Endometrial microvascular endothelial cells (primary cell): ENCODE results near the gene CDH13. TPM values are rescaled to one million over a fixed set of nuclear protein-coding genes. Genes with fewer than 3 reads are reported as not detected.

ENCODE experiments used
- in situ Hi-C: cut with HindIII; loops from 2 replicates; pipeline ENCODE4 v1.10.0; 2017; ENCODE audit warnings: low sequenced_read_pairs, low pct_unique_long_range_greater_than_20kb; ENCODE audit errors: inconsistent ontology term
- total RNA-seq: library from RNA; depleted of rRNA; stranded (reverse); fragments of >200 nt; gene quantifications from one replicate; pipeline ENCODE4 v1.2.3, GENCODE V29; 2015; ENCODE audit errors: inconsistent ontology term

Gene CDH13
- total RNA-seq, 1 donor from 2014 or later, result 75.5 TPM

DNA sequence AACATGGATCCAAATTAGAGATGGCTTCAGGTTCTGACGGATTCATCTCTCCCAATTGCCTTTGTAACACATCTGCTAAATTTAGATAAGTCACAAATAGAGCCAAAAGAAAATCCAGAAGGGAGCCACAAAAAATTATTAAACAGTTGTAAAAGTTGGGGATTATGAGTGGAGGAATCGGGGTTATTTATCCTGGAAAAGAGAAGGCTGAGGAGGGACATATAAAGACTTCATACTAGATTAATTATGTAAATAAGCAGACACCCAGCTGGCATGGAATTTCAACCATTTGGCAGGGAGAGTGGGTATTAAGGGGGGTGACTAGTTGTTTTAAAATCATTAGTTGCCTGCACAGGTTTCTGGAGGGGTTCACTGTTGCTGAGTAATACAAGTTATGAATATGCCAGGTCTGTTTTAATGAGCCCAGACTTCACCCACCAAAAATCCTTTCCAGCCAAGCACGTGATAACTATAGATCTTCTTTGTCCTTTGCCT lies 89.6 kb downstream of the CDH13 start:
- in situ Hi-C loops, result no loop called here

- in situ Hi-C loops, result no loop called here
Observed at GRCh38 chr16:82720414-82720813, 93.6 kb downstream of the CDH13 start.

- in situ Hi-C loops, result no loop called here
Observed at GRCh38 chr16:82726306-82726705, 99.5 kb downstream of the CDH13 start.

GRCh38 chr16:82728901-82729300 lies 102.1 kb downstream of the CDH13 start:
- in situ Hi-C loops, result no loop called here

- in situ Hi-C loops, result no loop called here
Observed at GRCh38 chr16:82730901-82731300, 104.1 kb downstream of the CDH13 start.

GRCh38 chr16:82732461-82732860 lies 105.7 kb downstream of the CDH13 start:
- in situ Hi-C loops, result no loop called here

DNA sequence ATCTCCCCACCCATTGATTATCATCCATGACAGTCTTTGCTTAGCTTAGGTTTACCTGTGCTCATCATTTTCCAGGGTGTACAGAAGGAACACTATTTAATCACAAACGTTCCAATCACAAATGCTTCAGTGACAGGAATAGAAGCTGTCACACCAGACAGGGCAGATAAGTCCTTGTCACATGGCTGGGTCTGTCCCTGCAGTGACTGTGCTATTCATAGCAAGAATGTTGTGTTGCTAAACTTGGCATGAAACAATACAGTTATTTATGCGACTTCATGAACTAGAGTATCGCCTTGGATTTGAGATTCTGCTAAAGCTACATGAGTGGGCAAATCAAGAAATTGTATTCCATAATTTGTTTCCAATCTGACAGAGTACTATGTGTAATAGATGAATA lies 108.4 kb downstream of the CDH13 start:
- in situ Hi-C loops, result no loop called here

- in situ Hi-C loops, result no loop called here
Observed at GRCh38 chr16:82735673-82736091, 108.9 kb downstream of the CDH13 start.

GRCh38 chr16:82736224-82736623 lies 109.5 kb downstream of the CDH13 start:
- in situ Hi-C loops, result no loop called here

DNA sequence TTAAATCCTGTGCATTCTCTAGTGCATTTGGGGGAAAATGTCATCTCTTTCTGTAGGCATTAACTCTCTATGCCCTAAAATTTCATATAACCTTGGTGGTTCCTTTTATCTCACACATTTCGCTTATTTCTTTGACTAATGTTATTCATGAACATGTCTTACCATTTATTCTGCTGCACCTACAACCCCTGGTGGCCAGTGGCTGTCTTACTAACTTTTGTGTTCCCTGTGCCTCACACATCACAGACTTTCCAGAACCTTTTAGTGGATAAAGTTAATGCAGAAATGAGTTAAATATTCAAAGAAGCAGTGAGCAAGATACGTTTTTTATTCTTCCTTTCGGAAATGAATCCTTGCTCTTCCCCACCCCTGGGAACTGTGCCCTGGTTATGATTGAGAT lies 111.9 kb downstream of the CDH13 start:
- in situ Hi-C loops, result no loop called here

DNA sequence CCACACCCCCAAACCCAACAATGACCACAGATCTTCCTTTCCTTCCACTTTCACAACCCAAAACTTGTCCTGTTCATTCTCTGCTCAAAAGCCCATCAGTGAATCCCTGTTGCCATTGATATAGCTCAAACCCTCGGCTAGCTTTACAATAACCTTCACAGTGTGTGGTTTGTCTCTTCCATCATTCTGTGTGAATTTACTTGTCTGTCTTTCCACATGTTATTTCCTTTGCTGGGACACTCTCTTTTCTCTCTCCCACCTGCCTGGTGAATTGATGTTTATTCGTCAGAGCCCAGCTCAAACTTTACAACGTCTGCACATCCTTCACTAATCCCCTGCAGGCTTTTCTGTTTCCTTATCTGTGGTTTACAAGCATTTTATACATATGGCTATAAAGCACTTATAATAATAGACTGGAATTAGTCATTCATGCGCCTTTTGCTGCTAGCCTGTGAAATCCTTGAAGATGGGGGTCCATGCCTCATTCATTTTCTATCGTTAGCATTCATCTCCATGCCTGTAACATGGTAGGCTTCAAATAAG lies 114.4 kb downstream of the CDH13 start:
- in situ Hi-C loops, result no loop called here

DNA sequence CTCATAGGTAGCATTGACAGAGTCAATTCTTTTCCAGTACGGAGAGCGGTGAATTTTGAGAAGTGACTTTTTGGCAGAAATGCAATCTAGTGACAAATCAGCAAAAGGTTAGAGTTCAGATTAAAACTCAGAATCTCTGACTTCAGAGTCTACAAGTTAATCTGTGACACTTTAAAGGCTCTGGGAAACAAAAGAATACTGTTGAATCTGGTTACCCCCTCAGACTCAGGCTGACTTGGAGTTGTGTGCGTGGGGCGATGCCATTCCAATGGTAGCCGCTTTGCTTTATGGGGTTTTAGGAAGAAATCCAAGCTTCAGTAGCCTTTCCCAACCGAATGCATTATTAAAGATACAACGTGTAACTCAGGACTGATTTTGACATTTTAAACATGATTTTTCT lies 118.2 kb downstream of the CDH13 start:
- in situ Hi-C loops, result no loop called here

DNA sequence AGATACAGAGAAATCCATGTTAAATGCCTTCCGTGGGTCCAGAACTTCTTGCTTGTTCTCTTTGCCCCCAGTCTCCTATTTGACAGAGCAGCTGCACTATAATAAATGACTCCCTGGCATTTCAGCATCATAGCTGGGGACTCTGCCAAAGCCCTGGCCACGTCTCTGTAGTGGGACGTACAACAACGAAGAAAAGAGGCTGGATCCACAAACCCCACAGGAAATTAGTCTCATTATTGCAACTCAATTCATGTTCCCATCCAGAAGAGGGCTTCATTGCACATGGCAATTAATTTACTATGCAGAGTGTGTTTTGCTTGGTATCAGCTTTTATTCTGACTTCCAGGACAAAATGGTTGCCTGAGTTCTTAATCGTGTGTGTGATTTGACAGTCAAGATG lies 121.3 kb downstream of the CDH13 start:
- in situ Hi-C loops, result no loop called here

DNA sequence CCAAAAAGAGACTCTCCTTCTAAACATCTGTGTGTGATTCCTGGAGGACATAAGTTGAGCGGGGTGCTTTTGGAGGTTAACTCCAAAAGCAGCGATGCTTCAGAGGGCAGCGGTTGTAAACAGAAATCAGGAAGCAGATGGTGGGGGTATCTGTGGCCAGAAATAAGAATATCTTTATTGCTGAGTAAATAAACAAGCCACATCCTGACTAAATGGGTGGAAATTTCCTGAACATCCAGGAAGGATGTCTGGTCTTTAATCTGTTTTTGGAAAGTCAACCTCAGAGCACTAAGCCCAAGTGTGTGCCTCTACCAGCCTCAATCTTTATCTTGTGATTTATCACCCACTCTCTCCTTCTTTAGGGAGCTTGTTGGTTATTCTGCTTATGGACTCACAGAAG lies 123.3 kb downstream of the CDH13 start:
- in situ Hi-C loops, result no loop called here

DNA sequence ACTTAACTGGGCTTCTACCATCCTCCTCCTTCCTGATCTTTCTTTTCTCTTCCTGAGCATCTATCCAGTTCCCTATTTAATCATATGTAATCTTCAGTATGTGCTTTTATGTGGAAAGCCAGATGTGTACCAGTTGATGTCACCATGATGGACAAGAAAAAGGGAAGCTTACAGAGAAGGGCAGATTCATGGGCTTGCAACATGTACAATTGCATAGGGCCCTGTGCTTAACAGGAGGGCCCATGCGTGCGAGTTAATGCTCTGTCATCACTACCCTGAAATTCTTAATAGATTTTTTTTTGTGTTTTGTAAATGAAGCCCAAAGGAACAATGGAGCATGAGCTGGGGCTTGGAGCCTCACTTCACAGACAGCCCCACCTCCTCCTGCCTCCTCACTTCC lies 124.3 kb downstream of the CDH13 start:
- in situ Hi-C loops, result no loop called here

GRCh38 chr16:82752172-82752571 lies 125.4 kb downstream of the CDH13 start:
- in situ Hi-C loops, result no loop called here

GRCh38 chr16:82753821-82754220 lies 127.1 kb downstream of the CDH13 start:
- in situ Hi-C loops, result no loop called here

- in situ Hi-C loops, result no loop called here
Observed at GRCh38 chr16:82754716-82755513, 128.1 kb downstream of the CDH13 start.

DNA sequence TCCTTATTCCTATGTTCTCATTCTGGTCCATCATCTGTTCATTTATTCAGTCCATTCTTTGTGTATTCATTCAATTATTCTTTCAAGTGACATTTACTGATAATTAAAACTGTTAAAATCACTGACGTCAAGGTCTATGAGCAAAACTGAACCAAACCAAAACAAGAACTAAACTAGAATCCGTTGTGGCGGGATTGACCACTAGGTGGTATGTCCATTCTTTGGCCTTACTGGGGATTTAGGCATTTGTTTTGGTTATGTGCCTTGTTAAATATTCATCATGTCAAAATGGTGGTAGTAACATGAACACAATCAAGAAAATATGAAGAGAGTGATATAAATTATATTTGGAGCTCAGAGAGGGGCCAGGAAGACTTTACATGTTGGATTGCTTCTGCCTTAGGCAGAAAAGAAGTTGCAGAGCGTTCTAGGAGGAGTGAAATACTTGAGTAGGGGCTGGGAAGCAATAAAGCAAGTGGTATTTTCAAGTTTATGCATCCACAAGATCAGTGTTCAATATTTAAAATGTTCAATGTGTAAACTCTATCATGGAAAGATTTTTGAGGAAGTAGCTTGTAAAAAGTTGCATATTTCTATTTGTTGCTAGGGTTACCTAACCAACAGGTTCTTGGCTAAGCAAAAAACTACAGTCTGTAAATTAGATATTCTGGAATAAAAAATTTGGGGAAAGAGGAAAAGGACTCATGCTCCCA lies 129.0 kb downstream of the CDH13 start:
- in situ Hi-C loops, result no loop called here

GRCh38 chr16:82756283-82756599 lies 129.5 kb downstream of the CDH13 start:
- in situ Hi-C loops, result no loop called here
